Fibroblast of skin of right biceps (primary cell): ENCODE measurements around the gene PLEKHA6.

Source experiments
- DNase-seq: peaks from one replicate; pipeline ENCODE4 v3.0.0-alpha.2; 2013

The PLEKHA6 gene

DNA sequence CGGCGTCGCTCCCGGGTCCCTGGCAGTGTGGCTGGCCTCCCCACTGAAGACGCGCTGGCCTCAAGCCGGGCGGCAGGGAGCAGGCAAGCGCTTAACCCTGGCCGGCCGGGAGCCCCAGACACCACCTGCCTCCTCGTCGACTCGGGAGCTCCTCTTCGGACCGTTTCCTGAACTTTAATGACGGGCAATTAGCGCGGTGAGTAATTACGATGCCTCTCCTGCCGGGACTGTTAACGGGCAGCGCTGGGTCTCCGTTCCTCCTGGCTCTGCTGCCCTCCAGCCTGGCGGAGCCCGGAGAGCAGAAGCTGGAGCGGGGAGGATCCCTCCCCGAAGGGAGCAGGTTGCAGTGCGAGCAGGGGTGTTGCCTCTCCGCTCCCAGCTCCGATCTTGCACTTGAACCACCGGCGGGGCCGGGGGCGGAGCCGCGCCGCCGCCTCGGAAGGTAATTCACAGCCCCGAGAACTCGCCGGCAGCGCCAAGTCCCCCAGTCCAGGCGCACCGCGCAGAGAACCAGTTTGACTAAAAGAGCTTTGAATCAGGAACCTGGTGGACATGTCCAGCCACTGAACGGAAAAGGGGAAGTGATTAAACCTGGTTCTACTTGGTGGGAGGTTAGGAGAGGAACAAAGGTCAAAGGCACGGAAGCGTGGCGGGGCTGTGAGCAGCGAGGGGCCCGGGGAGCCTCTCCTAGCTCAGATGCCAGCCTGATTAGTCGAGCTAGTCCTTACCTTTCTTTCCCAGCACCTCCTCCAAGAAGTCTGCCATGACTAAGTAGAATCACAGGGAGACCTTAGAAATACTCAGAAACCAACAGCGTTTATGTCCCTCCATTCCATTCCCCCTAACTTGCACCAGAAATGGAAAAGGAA lies 18.3 kb upstream of the PLEKHA6 start:
- no peak for DNase-seq

DNA sequence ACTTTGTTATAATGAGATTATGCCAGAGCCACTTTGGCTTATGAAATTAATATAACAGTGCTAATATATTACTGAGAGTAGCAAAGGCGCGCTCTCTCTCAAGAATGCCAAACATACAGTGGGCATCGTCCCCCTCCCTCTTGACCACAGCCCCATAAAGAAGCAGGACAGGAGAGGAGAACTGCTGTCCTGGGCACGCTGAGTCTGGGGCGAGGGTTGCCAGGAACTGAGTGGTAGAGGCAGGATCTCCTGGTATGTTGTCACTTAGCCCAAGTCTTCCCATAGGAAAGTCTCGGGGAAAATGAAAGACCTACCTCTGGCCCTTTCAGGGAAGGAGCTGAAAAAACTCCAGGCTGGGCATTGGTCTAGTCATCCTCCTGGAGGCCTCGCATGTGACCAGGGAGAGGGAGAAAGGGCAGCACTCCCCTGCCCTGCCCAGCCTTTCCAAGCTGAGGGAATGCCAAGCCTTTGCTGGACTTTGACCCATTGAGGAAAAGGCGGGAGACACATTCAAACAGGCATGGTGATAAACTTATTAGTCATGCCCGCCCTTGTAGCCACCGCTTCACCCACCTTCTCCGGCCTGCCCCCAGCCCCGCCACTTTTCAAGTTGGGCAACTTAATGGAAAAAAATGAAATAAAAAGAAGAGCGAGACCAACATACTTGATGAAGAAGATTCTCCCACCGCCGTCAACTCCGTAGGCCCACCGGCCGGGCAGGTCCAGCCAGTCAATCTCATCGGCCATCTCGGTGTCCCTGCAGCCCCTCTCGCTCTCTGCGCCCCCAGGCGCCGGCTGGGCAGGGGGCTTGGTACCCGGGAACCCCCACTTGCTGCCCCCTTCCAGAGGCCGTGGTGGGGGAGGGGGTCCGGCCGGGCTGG lies 17.4 kb upstream of the PLEKHA6 start:
- no peak for DNase-seq

DNA sequence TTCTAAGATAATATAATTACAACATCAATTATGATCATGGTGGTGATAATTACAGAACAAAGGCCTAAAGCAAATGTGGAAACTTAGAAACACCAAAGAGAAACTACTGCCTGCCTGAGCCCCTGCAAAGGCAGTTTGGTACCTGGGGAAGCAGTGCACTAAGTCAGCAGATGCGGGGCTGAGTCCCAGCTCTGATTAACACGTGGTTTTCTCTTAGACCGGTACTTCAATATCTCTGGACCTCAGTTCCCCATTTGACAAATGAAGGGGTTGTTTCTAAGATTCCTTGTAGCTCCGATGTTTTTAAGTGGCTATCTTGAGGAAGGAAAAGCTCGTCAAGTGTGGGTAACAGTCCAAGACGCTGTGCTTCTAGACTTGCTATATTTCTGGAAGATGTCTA lies 16.7 kb upstream of the PLEKHA6 start:
- no peak for DNase-seq

- DNase-seq = no peak
Observed at GRCh38 chr1:204373911-204374310, 14.2 kb upstream of the PLEKHA6 start.

DNA sequence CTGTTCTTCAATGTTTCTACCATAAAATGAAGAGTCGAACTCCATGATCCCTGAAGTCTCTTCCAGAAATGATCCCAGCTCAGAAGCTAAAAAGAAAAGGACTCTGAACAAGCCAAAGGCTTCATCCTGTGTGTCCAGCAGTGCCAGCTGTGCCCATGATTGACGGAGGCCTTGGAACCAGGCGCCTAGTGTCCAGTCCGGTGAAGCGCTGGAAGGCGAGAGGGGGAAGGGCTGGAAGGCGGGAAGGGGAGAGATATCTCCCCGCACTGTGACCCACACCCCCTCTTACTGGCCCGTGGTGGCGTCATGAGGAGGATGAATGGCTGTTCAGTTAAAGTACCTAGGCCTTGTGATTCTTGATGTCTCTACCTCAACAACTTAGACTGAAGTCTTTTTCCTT lies 10.4 kb upstream of the PLEKHA6 start:
- no peak for DNase-seq

- no peak for DNase-seq
Observed at GRCh38 chr1:204368996-204369726, 9.4 kb upstream of the PLEKHA6 start.

GRCh38 chr1:204367956-204368355 lies 8.2 kb upstream of the PLEKHA6 start:
- DNase-seq = no peak

DNA sequence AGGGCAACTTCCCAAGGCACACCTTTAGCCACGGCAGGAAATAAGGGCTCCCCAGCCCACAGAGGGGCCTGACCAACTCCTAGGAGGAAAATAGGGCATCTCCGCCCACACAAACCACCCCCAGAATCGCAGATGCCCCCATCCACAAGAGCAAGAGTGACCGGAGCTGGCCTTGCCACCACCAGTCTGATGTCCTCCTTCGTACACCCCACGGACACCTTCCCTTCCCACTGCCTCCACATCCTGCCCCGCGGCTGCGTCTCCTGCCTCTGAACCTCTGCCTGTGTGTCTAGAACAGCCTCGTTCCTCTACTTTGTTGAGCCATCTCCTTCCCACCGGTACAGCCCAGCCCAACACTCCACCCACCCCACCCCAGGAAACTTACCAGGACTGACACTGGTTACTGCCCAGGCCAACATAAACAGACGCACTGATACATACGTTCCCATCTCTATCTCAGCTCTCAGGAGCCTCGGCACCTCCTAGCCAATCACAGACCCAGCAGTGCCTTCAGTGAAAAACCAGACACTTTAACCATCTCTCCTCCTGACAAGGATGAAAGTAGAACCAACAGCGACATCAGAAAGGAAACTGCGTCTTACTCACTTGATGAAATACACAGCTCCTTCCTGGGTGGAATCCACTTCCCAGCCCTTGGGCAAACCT lies 7.6 kb upstream of the PLEKHA6 start:
- no peak for DNase-seq

DNA sequence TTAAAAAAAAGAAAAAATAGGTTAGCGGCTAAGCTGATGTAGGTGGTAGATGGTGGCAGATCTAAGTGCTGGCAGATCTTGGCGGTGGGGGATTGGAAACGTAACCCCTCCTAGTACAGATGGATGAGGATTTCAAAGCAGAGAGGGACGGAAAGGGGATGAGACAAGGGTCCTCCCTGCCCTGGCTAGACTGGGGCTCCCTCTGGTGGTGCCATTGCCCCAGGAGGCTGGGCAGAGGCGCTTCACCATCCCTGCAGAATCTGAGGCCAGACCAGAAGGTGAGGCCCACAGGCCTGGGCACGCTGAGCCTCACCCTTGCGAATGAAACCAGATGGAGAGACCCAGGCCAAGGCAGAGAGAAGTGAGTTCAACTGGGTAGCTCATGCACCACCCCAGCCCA lies 7.0 kb upstream of the PLEKHA6 start:
- no peak for DNase-seq

DNA sequence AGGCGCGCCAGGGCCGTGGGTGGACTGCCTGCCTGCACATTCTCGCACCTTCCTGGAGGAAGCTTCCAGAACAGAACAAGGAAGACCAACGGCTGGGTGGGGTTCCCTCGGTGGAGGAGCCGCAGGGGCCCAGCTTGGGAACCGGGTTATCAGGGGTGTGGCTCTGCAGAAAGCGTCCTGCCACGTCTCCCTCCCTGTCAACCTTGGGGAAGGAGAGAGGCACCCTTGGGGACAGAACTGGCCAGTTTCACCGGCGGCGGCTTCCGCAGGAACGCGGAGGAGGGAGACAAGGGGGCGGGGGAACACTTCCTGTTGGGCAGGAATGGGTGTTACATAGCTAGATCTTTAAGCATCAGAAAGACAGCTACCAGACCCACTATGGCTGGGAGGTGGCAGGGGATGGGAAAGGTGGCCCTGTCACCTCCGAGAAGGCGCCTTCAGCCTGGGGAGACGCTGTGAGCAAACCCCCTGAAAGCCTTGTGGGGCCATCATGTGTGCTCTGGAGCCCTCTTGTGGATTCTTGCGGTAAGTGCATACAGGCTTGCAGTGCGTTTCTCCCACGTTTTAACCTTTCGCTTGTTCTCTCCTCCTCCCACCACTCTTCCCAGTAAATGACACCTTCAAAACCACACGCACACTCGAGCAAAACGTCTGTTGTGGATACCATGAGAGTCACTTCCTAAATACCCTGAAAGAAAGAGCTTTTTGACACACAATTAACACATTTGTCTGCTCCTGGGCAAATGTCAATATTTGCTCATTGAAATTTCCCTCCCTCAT lies 3.8 kb upstream of the PLEKHA6 start:
- peak; percentile 68 for DNase-seq

DNA sequence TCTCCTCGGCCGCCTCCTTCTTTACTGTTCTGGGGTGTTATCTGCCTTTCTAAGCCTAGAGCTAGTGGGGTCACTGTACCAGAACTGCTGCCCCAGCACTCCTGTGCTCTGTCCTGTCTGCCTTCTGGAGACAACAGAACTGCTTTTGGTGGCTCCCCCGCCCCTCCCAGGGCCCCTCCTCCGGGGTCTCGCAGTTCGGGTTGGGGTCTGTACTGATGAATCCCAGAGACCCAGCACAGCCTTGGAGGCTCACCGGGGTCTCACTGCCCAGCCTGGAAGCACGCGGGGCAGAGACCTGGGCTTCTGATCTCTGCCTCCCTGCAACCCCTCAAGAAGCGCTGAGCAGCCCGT lies 3.2 kb upstream of the PLEKHA6 start:
- DNase-seq = no peak

GRCh38 chr1:204361781-204362180 lies 2.1 kb upstream of the PLEKHA6 start:
- DNase-seq = no peak

- DNase-seq = no peak
Observed at GRCh38 chr1:204361341-204361771, 1.6 kb upstream of the PLEKHA6 start.

- no peak for DNase-seq
Observed at GRCh38 chr1:204360314-204360713, 585 bp upstream of the PLEKHA6 start.

DNA sequence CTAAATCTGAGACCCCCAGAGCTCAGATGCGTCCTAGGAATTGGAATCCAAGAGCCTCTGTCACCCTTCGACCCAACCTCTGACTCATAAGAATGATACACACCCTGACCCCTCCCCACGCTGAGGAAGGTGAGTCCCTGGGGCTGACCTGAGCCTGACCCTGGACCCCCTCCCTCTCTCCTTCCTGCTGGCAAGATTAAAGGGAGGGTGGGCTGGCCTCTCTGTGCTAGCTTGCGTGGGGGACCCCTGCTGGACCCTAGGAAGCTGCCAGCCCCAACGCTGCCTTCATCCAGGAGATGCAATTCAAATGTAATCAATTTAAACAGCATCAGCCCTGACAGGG lies 627 bp downstream of the PLEKHA6 start:
- DNase-seq = no peak

DNA sequence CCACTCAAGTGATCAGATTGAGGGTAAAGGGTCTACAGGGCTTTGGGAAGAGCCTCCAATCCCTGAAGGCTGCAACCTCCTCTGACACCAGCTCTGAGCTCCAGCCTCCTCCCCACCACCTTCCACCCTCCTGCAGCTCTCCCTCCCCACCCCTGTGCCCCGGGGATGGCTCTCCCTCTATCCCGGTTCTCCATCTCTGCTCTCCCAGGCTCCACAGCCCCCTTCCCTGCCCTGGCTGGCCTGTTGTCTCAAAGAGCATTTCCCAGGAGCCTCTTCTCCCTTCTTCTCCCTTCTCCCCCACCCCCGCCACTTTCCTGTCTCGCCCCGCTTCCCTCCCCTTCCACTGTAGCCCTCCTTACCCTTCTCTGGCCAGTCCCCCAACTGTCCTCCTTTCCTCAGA lies 1.1 kb downstream of the PLEKHA6 start:
- DNase-seq = no peak

DNA sequence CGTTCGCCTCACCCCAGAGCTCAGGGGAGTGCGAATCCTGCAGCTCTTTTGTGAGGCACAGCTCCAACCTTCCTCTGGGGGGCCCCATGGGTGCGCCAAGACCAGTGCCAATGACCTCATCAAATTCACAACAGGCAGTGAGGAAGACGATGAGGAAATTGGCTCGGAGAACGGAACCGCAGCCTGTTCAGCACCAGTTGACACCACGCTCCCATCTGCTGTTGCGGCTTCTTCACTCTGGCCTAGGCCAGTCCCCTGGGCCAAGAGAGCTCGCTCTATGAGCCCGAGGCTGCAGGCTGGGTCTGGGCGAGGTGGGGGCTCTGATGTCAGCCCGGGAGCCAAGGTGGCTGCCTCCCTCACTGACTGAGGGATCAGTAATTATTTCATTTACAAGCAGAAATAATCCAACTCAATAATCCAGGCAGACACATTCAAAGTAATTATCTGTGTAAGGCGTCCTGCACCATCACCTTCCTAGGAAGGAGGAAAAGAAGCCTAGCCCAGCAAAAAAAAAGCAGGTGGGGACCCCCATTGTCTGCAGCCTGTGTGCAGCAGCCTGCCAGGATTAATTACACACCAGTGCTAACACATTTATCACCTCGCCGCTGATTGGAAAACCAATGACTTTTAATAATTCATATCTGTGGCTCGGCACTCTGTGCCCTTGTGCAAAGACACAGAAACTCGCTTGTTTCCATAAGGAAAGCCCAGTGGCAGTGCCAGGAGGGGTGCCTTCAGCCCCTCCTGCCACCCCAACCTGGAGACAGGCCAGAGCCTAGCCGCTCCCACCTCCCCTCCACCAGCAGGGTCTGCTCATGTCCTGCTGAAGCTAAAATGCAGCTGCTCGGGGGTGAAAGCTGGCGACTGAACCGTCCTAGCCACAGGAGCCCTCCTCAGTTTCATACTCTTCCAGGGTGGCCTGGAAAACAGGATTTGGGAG lies 1.9 kb downstream of the PLEKHA6 start:
- DNase-seq = peak; percentile 23

DNA sequence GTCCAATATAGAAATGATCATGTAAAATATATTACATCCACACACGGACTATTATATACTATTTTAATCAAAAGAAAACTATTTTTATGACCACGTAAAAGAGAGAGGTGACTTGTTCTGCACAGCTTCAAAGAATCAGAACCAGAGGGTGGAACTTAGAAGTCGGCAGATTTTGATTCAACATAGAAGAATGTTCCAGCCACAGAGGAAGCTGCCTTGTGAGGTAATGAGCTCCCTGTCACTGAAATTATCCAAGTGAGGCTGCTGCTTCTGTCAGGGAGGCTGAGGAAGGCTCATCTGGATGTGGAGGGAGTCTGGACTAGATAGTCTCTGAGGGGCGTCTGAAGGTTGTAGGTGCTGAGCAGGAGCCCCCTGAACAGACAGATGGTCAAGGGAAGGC lies 2.7 kb downstream of the PLEKHA6 start:
- no peak for DNase-seq

GRCh38 chr1:204355913-204356312 lies 3.8 kb downstream of the PLEKHA6 start:
- no peak for DNase-seq

- no peak for DNase-seq
Observed at GRCh38 chr1:204354579-204354978, 5.2 kb downstream of the PLEKHA6 start.
